GM13977 (cell line): ENCODE measurements around the gene MYRIP.
A peak's percentile ranks its signal among the peaks of the same experiment; 100 is the strongest.

Source experiments
- DNase-seq: peaks from one replicate; pipeline ENCODE4 v3.0.0; 2012; ENCODE audit warnings: low spot score
- in situ Hi-C: fragments of 300-500 bp; cut with MboI; formaldehyde crosslinking; loops from one replicate; pipeline ENCODE4 v1.12.0; 2022; ENCODE audit warnings: low sequenced_read_pairs, low pct_unique_long_range_greater_than_20kb, mixed read lengths, inconsistent platforms; ENCODE audit not compliant: unreplicated experiment
- TF ChIP-seq, protein P1 (sequence below): IDR thresholded peaks from 2 replicates; pipeline ENCODE4 v1.5.1; 2012; ENCODE audit warnings: mild to moderate bottlenecking, control low read depth; ENCODE audit not compliant: insufficient read depth; ENCODE audit errors: extremely low read depth, missing control alignments

MYRIP gene

DNA sequence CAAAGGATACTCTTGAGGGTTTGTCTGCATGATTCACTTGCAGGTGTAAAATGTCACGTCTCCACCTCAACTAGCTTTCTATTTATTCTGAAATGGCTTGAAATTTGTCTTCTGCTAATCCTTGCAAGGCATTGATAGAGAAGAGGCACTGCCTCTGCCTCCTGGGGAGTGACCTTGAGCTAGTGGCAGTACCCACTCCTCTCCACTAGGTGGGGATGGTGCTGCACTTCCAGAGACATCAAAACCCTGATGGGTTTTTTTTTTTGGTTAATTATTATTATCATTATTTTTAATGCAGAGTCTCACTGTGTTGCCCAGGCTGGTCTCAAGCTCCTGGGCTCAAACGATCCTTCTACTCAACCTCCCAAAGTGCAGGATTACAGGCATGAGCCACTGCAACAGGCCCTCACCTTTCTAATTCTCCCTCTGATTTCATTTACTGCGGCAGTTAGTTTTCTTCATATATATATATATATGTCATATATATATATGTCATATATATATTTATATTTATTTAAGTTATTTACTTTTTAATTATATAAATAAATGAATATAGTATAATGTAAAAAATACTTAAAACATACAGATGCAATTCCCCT is 382.5 kb downstream of the MYRIP start:
- TF ChIP-seq, protein P1, sequence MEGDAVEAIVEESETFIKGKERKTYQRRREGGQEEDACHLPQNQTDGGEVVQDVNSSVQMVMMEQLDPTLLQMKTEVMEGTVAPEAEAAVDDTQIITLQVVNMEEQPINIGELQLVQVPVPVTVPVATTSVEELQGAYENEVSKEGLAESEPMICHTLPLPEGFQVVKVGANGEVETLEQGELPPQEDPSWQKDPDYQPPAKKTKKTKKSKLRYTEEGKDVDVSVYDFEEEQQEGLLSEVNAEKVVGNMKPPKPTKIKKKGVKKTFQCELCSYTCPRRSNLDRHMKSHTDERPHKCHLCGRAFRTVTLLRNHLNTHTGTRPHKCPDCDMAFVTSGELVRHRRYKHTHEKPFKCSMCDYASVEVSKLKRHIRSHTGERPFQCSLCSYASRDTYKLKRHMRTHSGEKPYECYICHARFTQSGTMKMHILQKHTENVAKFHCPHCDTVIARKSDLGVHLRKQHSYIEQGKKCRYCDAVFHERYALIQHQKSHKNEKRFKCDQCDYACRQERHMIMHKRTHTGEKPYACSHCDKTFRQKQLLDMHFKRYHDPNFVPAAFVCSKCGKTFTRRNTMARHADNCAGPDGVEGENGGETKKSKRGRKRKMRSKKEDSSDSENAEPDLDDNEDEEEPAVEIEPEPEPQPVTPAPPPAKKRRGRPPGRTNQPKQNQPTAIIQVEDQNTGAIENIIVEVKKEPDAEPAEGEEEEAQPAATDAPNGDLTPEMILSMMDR = peak; percentile 82
- DNase-seq = peak; percentile 74
- in situ Hi-C loops = loop anchor here (5.0 kb wide), 1 partner anchor 125 kb away; no protein-coding TSS in a partner anchor

GRCh38 chr3:40192628-40193027 is 383.2 kb downstream of the MYRIP start:
- TF ChIP-seq, protein P1 = no peak
- DNase-seq = no peak
- in situ Hi-C loops = loop anchor here (5.0 kb wide), 1 partner anchor 125 kb away; no protein-coding TSS in a partner anchor

DNA sequence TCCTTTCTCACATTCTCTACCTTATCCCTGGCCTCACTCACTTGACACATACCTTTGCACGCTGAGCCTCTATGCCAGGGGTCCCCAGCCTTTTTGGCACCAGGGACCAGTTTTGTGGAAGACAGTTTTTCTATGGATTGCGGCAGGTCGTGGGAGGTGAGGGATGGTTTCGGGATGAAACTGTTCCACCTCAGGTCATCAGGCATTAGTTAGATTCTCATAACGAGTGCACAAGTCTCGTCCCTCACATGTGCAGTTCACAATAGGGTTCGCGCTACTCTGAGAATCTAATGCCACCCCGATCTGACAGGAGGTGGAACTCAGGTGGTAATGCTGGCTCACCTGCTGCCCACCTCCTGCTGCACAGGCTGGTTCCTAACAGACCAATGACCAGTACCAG is 387.6 kb downstream of the MYRIP start:
- TF ChIP-seq, protein P1 = no peak
- in situ Hi-C loops = no loop called here
- DNase-seq = no peak

GRCh38 chr3:40200692-40201316 is 391.4 kb downstream of the MYRIP start:
- TF ChIP-seq, protein P1 = no peak

GRCh38 chr3:40201770-40202169 is 392.4 kb downstream of the MYRIP start:
- in situ Hi-C loops = no loop called here
- TF ChIP-seq, protein P1 = no peak

More at GRCh38 chr3:40200692-40201316, 391.4 kb downstream of the MYRIP start:
- in situ Hi-C loops = no loop called here
- DNase-seq = no peak

GRCh38 chr3:40206522-40206921 is 397.1 kb downstream of the MYRIP start:
- TF ChIP-seq, protein P1 = no peak
- in situ Hi-C loops = no loop called here
- DNase-seq = no peak

More at GRCh38 chr3:40201770-40202169, 392.4 kb downstream of the MYRIP start:
- DNase-seq = no peak
